GM12878 (cell line): ENCODE results near the gene IL1RAPL1. TPM values are rescaled to one million over a fixed set of nuclear protein-coding genes. Genes with fewer than 3 reads are reported as not detected.

Experiments
- ATAC-seq: fragments of 200-7000 bp; cut with Tn5 transposase; 3 replicates; pipeline ENCODE4 v1.9.1; 2020; ENCODE audit warnings: mild to moderate bottlenecking, moderate library complexity
- BruUV-seq: library from RNA; stranded (reverse); fragments of 400-500 nt; replicated peaks from 2 replicates; lab custom pipeline; 2021; lab: Mats Ljungman, UMichigan
- CTCF ChIA-PET: fragments of 300-600 bp; sonication (Branson Sonifier 250); formaldehyde crosslinking; extraction: SDS; loops from one replicate; lab custom pipeline; 2021; ENCODE audit warnings: inconsistent platforms; lab: Yijun Ruan, JAX
- POLR2A ChIA-PET: fragments of 350-600 bp; formaldehyde crosslinking; extraction: SDS; loops from one replicate; lab custom pipeline; 2021; ENCODE audit warnings: inconsistent platforms; lab: Charles Lee
- RAD21 ChIA-PET: fragments of 300-600 bp; sonication (Branson Sonifier 250); formaldehyde crosslinking; loops from one replicate; lab custom pipeline; 2023; ENCODE audit warnings: antibody characterized with exemption; ENCODE audit not compliant: unreplicated experiment; lab: Charles Lee
- SMC1A ChIA-PET: fragments of 300-600 bp; sonication (Branson Sonifier 250); formaldehyde crosslinking; loops from one replicate; lab custom pipeline; 2023; ENCODE audit not compliant: unreplicated experiment, uncharacterized antibody; lab: Charles Lee
- DNase-seq: peaks from one replicate; pipeline ENCODE4 v3.0.0-alpha.2; 2011; ENCODE audit warnings: low read depth, low spot score
- FAIRE-seq: peaks from 3 replicates; lab custom pipeline; 2011; peaks lifted over from hg19 to GRCh38; lab: Jason Lieb, UNC
- H2AFZ ChIP-seq: 2 replicates; pipeline ENCODE4 v1.6.0; 2011; ENCODE audit warnings: low read depth, low read length, control low read depth; ENCODE audit not compliant: control insufficient read depth
- H3K27ac ChIP-seq: 2 replicates; pipeline ENCODE4 v1.5.1; 2011; ENCODE audit warnings: control low read depth; ENCODE audit not compliant: control insufficient read depth, insufficient read depth
- H3K27me3 ChIP-seq, 2 experiments: replicated peaks in 1 of 2; 2 replicates each; pipeline versions ENCODE4 v1.6.0 to v1.6.1; 2011; ENCODE audit warnings: low read length in 1 of 2; ENCODE audit not compliant: control insufficient read depth in 2 of 2, insufficient read depth in 2 of 2
- H3K36me3 ChIP-seq, 2 experiments: 2 replicates each; pipeline ENCODE4 v1.5.1; 2011; ENCODE audit warnings: low read length in 1 of 2; ENCODE audit not compliant: control insufficient read depth in 2 of 2, insufficient read depth in 2 of 2
- H3K4me1 ChIP-seq: 2 replicates; pipeline ENCODE4 v1.6.1; 2011; ENCODE audit warnings: mild to moderate bottlenecking, low read length, moderate library complexity, mixed read lengths; ENCODE audit not compliant: control insufficient read depth, insufficient read depth
- H3K4me2 ChIP-seq: 2 replicates; pipeline ENCODE4 v1.6.0; 2011; ENCODE audit warnings: control low read depth; ENCODE audit not compliant: control insufficient read depth, insufficient read depth
- H3K4me3 ChIP-seq: fragments of 200-600 bp; sonication (generic); 2 replicates; pipeline ENCODE4 v1.5.1; 2016
- H3K79me2 ChIP-seq: 2 replicates; pipeline ENCODE4 v1.6.0; 2011; ENCODE audit warnings: low read length; ENCODE audit not compliant: control insufficient read depth, insufficient read depth
- H3K9ac ChIP-seq: 2 replicates; pipeline ENCODE4 v1.8.0; 2011; ENCODE audit warnings: low read length, control low read depth, mixed read lengths; ENCODE audit not compliant: control insufficient read depth, insufficient read depth
- H3K9me3 ChIP-seq: replicated peaks from 3 replicates; pipeline ENCODE4 v1.5.1; 2011; ENCODE audit warnings: mild to moderate bottlenecking, low read length; ENCODE audit not compliant: control insufficient read depth, insufficient read depth
- H4K20me1 ChIP-seq: 2 replicates; pipeline ENCODE4 v1.6.0; 2011; ENCODE audit not compliant: control insufficient read depth, insufficient read depth
- BCLAF1 ChIP-seq: fragments of 450-650 bp; IDR thresholded peaks from 2 replicates; pipeline ENCODE4 v1.6.1; 2017; ENCODE audit warnings: antibody characterized with exemption, mild to moderate bottlenecking, moderate library complexity
- CHD1 ChIP-seq: IDR thresholded peaks from 2 replicates; pipeline ENCODE4 v1.6.1; 2012; ENCODE audit warnings: low read depth, low read length, improper control_type of control experiment
- EED ChIP-seq: sonication (generic); IDR thresholded peaks from 2 replicates; pipeline ENCODE4 v1.6.1; 2016; ENCODE audit warnings: antibody characterized with exemption, low read depth
- FOXK2 ChIP-seq: fragments of 450-650 bp; IDR thresholded peaks from 2 replicates; pipeline ENCODE4 v1.6.1; 2017; ENCODE audit warnings: mild to moderate bottlenecking, moderate library complexity
- JUNB ChIP-seq: IDR thresholded peaks from 2 replicates; pipeline ENCODE4 v1.6.1; 2016; ENCODE audit warnings: antibody characterized with exemption, mild to moderate bottlenecking
- NFYA ChIP-seq: IDR thresholded peaks from 2 replicates; pipeline ENCODE4 v1.6.1; 2011; ENCODE audit warnings: low read depth, mild to moderate bottlenecking, low read length, improper control_type of control experiment, borderline replicate concordance
- NFYB ChIP-seq: IDR thresholded peaks from 2 replicates; pipeline ENCODE4 v1.6.1; 2011; ENCODE audit warnings: low read depth, mild to moderate bottlenecking, low read length, improper control_type of control experiment, moderate library complexity; ENCODE audit not compliant: insufficient read depth
- NR2C2 ChIP-seq: IDR thresholded peaks from 2 replicates; pipeline ENCODE4 v1.6.1; 2011; ENCODE audit warnings: borderline replicate concordance, low read depth; ENCODE audit not compliant: control insufficient read depth, insufficient read length
- NRF1 ChIP-seq: conservative IDR thresholded peaks from 2 replicates; pipeline ENCODE4 v1.6.1; 2011; ENCODE audit warnings: mild to moderate bottlenecking, low read depth, low read length, improper control_type of control experiment
- POLR2A ChIP-seq: IDR thresholded peaks from 2 replicates; pipeline ENCODE4 v1.6.1; 2011; ENCODE audit warnings: low read depth, mild to moderate bottlenecking, low read length
- SIN3A ChIP-seq: IDR thresholded peaks from 2 replicates; pipeline ENCODE4 v1.6.1; 2012; ENCODE audit warnings: low read depth, low read length, improper control_type of control experiment
- SRF ChIP-seq, 2 experiments: IDR thresholded peaks; 2 replicates each; pipeline ENCODE4 v1.6.1; 2011; ENCODE audit warnings: low read depth in 2 of 2, low read length in 2 of 2, mild to moderate bottlenecking in 1 of 2, moderate library complexity in 1 of 2
- TARDBP ChIP-seq: IDR thresholded peaks from 2 replicates; pipeline ENCODE4 v1.6.1; 2016; ENCODE audit warnings: borderline replicate concordance
- WRNIP1 ChIP-seq: IDR thresholded peaks from 2 replicates; pipeline ENCODE4 v1.6.1; 2011; ENCODE audit warnings: low read depth, low read length, improper control_type of control experiment, borderline replicate concordance
- WGBS: methylation state at CpG from one replicate; pipeline ENCODE4 v1.1.6; 2016; ENCODE audit warnings: low lambda C conversion rate; ENCODE audit not compliant: insufficient replicate concordance, insufficient coverage; ENCODE audit errors: missing lambda C conversion rate; 5-methylcytosine and 5-hydroxymethylcytosine counted together
- in situ Hi-C: fragments of 300-500 bp; cut with MboI; formaldehyde crosslinking; loops from 9 replicates; pipeline ENCODE4 v1.14.3; 2018; ENCODE audit warnings: mixed read lengths
- intact Hi-C: fragments of 100-400 bp; cut with micrococcal nuclease; formaldehyde crosslinking; loops from one replicate; pipeline ENCODE4 v1.14.2; 2022; ENCODE audit not compliant: unreplicated experiment
- polyA plus RNA-seq, 11 experiments: library from polyadenylated mRNA; depleted of rRNA in 4 of 11; unstranded in 6 of 11; stranded (reverse) in 5 of 11; fragments of >200 nt; fragmentation: Nextera tagmentation in 4 of 11; fragmentation: Illumina TruSeq in 1 of 11; extraction: Ambion mirVana in 4 of 11; extraction: Trizol in 1 of 11; gene quantifications; 1 replicate in 1 of 11; 2 replicates in 10 of 11; pipeline versions ENCODE4 v1.2.1 to v1.2.3, GENCODE V29; 2011 to 2016; ENCODE audit warnings: inconsistent platforms in 2 of 11, missing spikeins in 2 of 11, low read depth in 1 of 11
- total RNA-seq, 4 experiments: library from RNA; depleted of rRNA in 3 of 4; stranded (reverse); fragments of >200 nt in 3 of 4; fragmentation: Illumina TruSeq in 1 of 4; extraction: Trizol in 1 of 4; gene quantifications; 2 replicates each; pipeline versions ENCODE4 v1.2.1 to v1.2.3, GENCODE V29; 2013 to 2021
- TF ChIP-seq, protein P1 (sequence below): IDR thresholded peaks from 2 replicates; pipeline ENCODE4 v1.6.1; 2011; ENCODE audit warnings: low read depth, low read length, improper control_type of control experiment, borderline replicate concordance
- TF ChIP-seq, protein P2 (sequence below): fragments of 150-350 bp; IDR thresholded peaks from 2 replicates; pipeline ENCODE4 v1.6.1; 2014; ENCODE audit warnings: mild to moderate bottlenecking, low read depth, low read length

Gene IL1RAPL1
- total and polyA plus RNA-seq, 10 of the 15 experiments (the other 5 are each of a cell fraction or from before 2014, with no cell fraction given): not detected

- SMC1A ChIA-PET: interaction anchor here (0.8 to 1.6 kb wide), 2 partner anchors 9 kb away, joined by 3 to 4 read pairs; no protein-coding TSS in a partner anchor
- RAD21 ChIA-PET: interaction anchor here (0.7 kb wide), 1 partner anchor 126 kb away, joined by 3 read pairs; no protein-coding TSS in a partner anchor
- H3K79me2 ChIP-seq: no peaks in the 10 kb centered on the region
These were observed 1078.3 kb downstream of the IL1RAPL1 start for GRCh38 chrX:29665532-29665931.

GRCh38 chrX:29666366-29666765, 1079.1 kb downstream of the IL1RAPL1 start:
- Histone ChIP-seq H4K20me1 (no peaks in the 10 kb centered on the region), H2AFZ (no peak overlapping the region), H3K27me3 (no peaks in the 10 kb centered on the region), H3K4me2 (no peak overlapping the region), H3K9me3 (no peaks in the 10 kb centered on the region; the same call in 2 of the 3 replicates), H3K79me2 (no peaks in the 10 kb centered on the region), H3K27ac (no peak overlapping the region), H3K4me3 (no peak overlapping the region), H3K9ac (no peak overlapping the region), H3K4me1 (0 out of 2 replicates have a peak, but pooled peaks cover 3% of the 10 kb centered on the region), H3K36me3 (no peaks in the 10 kb centered on the region)
- ChIA-PET SMC1A (no interaction called here), POLR2A (no interaction called here), RAD21 (no interaction called here), CTCF (interaction anchor here (1.4 kb wide), 1 partner anchor 27 kb away, joined by 3 read pairs; no protein-coding TSS in a partner anchor)
- DNase-seq (no peak), FAIRE-seq (no peak), ATAC-seq (no peak)
- 63% methylated on average over 5 of the region's 5 CpGs for WGBS
- in situ Hi-C loops: no loop called here
- no TSS peak for BruUV-seq
- intact Hi-C loops: no loop called here
- TF ChIP-seq TARDBP (no peak), SIN3A (no peak), JUNB (no peak), NRF1 (no peak), SRF (IDR thresholded peaks at IDR 0.05; ENCODE audit: low read depth in 2 of 2, low read length in 2 of 2) (no peak), BCLAF1 (no peak), POLR2A (no peak), FOXK2 (no peak)
- TF ChIP-seq, protein P1, sequence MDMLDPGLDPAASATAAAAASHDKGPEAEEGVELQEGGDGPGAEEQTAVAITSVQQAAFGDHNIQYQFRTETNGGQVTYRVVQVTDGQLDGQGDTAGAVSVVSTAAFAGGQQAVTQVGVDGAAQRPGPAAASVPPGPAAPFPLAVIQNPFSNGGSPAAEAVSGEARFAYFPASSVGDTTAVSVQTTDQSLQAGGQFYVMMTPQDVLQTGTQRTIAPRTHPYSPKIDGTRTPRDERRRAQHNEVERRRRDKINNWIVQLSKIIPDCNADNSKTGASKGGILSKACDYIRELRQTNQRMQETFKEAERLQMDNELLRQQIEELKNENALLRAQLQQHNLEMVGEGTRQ: no peak

More at GRCh38 chrX:29665532-29665931, 1078.3 kb downstream of the IL1RAPL1 start:
- H2AFZ ChIP-seq: no peak overlapping the region
- ChIA-PET POLR2A (no interaction called here), CTCF (no interaction called here)
- intact Hi-C loops (no loop called here), in situ Hi-C loops (no loop called here)
- ATAC-seq (no peak), DNase-seq (no peak), FAIRE-seq (no peak)
- H3K36me3 ChIP-seq: no peaks in the 10 kb centered on the region
- H3K4me3 ChIP-seq: no peak overlapping the region
- H3K9me3 ChIP-seq: no peaks in the 10 kb centered on the region; the same call in 2 of the 3 replicates
- no peak overlapping the region for H3K9ac ChIP-seq
- 0 out of 2 replicates have a peak, but pooled peaks cover 3% of the 10 kb centered on the region for H3K4me1 ChIP-seq
- H4K20me1 ChIP-seq: no peaks in the 10 kb centered on the region
- TF ChIP-seq NFYB (no peak), WRNIP1 (no peak), POLR2A (no peak), CHD1 (no peak), EED (no peak), NR2C2 (no peak), NFYA (no peak)
- TF ChIP-seq, protein P2, sequence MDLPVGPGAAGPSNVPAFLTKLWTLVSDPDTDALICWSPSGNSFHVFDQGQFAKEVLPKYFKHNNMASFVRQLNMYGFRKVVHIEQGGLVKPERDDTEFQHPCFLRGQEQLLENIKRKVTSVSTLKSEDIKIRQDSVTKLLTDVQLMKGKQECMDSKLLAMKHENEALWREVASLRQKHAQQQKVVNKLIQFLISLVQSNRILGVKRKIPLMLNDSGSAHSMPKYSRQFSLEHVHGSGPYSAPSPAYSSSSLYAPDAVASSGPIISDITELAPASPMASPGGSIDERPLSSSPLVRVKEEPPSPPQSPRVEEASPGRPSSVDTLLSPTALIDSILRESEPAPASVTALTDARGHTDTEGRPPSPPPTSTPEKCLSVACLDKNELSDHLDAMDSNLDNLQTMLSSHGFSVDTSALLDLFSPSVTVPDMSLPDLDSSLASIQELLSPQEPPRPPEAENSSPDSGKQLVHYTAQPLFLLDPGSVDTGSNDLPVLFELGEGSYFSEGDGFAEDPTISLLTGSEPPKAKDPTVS: no peak
- WGBS: 87% methylated on average over 1 of the region's 1 CpG
- H3K27ac ChIP-seq: no peak overlapping the region
- no peak overlapping the region for H3K4me2 ChIP-seq
- no peaks in the 10 kb centered on the region for H3K27me3 ChIP-seq
- BruUV-seq: no TSS peak
